SK-MEL-5 (cell line): Measurements from ENCODE around the gene SAMD8. TPM values are rescaled to one million over a fixed set of nuclear protein-coding genes. Genes with fewer than 3 reads are reported as not detected.
"Not testable (repeated sequence)": the region's sequence is repeated elsewhere in the genome, so short reads cannot be mapped to it uniquely, and the experiment has no call there.

Source experiments
- DNase-seq: peaks from one replicate; pipeline ENCODE4 v3.0.0-alpha.2; 2016; ENCODE audit warnings: low read depth, low spot score
- in situ Hi-C: cut with HindIII; loops from 2 replicates; pipeline ENCODE4 v1.10.0; 2016; ENCODE audit warnings: low sequenced_read_pairs, high pct_unique_total_duplicates, low pct_unique_long_range_greater_than_20kb
- total RNA-seq: library from RNA; depleted of rRNA; stranded (reverse); fragments of >200 nt; shearing (Covaris generic); gene quantifications from 2 replicates; pipeline ENCODE4 v1.2.3, GENCODE V29; 2014

Gene SAMD8
- total RNA-seq, 1 experiment from 2014 or later = 16.1 TPM

DNA sequence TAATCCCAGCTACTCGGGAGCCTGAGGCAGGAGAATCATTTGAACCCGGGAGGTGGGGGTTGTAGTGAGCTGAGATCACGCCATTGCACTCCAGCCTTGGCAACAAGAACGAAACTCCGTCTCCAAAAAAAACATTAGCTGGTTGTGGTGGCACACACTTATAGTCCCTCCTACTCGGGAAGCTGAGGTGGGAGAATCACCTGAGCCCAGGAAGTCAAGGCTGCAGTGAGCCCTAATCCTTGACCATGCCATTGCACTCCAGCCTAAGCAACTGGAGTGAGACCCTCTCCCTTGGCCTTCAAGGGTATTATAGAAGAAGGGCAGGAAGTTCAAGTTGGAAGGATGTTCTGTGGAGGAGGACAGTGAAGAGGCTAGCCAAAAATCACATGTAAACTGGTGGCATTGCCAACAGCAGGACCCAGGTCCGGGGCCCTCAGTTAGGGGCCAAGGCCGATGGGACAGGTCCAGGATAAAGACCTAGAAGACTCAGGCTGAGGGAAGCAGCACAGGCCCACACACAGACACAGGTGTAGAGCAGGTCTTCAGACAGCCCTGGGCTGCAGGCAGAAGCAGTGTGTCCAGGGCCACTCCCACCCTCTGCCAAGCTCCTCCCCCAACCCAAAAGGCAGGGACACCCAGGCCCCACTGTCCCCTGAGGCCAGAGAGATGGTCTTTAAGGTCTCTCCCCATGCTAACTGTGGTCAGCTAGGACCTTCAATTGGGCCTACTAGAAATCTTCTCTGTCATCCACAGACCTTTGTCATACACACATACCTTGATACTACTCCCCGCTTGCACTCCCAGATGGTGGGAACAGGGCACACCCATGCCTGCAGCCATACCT, 8.4 kb upstream of the SAMD8 start:
- no peak for DNase-seq
- in situ Hi-C loops = no loop called here

DNA sequence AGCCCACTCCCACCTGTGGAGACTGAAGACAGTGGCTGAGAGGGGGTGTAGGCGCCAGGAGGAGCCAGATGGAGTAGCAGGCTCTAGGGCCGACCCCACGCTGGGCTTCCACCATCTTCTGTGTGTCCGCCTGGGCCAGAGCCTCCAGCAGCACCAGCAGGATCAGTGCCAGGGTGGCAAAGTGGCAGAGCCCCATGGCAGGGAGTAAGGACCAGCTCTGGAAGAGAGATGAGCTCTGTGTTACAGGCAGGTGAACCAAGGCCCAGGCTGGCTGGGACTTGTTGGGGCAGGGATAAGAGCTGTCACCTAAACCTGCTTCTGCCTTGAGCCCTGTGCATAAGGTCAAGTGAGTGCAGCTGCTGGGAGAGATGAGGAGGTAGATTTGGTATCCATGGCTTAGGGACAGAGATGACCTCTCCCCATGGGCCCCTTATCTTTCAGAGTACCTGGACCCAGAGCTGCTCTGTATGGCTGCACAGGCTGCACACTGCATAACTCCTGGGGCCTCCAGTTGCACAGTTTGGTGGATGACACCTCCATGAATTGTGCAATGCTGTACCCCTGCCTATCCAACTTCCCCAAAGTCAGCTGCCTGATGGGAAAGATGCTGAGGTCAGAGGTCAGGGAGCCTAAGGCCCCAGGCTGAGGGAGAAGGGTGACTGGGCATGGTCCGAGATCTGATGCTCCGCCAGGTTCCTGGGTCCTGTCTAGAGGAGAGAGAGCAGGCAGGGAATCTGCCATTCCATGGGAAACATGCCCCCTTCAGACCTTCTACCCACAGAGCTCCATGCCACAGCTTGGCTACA, 7.4 kb upstream of the SAMD8 start:
- in situ Hi-C loops = no loop called here
- DNase-seq = no peak

DNA sequence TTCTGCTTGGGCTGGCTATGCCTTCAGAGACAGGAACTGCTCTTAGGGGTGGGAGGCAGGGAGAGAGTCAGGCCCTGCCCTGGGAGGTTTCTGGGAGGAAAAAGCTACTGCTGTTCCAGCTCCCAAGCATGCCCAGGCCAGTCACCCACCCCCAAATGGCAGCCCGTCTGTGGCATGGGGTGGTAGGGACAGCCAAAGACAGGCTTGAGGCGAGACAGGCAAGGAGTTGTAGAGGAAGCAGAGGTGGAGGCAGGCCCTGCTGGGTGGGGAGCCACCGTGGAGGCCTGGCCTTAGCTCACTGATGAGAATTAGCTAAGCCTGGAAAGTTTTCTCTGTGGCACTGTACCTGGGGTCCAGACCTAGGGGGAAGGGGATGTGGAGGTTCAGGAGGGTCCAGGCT, 6.6 kb upstream of the SAMD8 start:
- in situ Hi-C loops = no loop called here
- no peak for DNase-seq

GRCh38 chr10:75105576-75106197, 5.8 kb upstream of the SAMD8 start:
- in situ Hi-C loops = no loop called here

DNA sequence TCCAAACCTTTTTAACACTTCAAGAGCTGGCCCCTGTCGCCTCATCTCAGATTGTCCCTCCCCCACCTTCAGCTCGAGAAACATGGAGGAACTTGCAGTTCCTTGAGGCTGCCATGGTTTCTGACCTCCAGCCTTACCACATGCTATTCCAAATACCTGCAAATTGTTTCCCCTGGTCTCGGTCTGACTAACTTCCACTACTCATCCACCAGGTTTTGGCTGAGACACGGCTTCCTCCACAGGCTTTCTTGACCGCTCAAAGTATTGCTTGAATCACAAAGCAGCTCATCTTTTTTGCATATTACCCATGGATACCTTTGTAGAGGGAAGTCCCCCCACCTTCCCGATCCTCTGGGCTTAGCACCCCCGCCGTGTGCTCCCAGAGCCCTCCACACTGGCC, 5.2 kb upstream of the SAMD8 start:
- no peak for DNase-seq
- in situ Hi-C loops = no loop called here

More at GRCh38 chr10:75105576-75106197, 5.8 kb upstream of the SAMD8 start:
- no peak for DNase-seq

DNA sequence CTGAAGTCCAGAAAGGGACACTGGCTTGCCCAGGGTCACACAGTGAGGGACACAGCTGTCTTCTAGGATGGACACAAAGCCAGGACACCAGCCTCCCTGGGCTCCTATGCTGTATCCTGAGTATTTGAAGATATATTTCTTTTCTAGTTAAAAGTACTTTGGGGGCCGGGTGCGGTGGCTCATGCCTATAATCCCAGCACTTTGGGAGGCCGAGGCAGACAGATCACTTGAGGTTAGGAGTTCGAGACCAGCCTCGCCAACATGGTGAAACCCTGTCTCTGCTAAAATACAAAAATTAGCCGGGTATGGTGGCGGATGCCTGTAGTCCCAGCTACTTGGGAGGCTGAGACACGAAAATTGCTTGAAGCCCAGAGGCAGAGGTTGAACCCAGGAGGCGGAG, 4.6 kb upstream of the SAMD8 start:
- in situ Hi-C loops, DNase-seq: not testable (repeated sequence)

GRCh38 chr10:75107756-75108683, 3.4 kb upstream of the SAMD8 start:
- in situ Hi-C loops = no loop called here

DNA sequence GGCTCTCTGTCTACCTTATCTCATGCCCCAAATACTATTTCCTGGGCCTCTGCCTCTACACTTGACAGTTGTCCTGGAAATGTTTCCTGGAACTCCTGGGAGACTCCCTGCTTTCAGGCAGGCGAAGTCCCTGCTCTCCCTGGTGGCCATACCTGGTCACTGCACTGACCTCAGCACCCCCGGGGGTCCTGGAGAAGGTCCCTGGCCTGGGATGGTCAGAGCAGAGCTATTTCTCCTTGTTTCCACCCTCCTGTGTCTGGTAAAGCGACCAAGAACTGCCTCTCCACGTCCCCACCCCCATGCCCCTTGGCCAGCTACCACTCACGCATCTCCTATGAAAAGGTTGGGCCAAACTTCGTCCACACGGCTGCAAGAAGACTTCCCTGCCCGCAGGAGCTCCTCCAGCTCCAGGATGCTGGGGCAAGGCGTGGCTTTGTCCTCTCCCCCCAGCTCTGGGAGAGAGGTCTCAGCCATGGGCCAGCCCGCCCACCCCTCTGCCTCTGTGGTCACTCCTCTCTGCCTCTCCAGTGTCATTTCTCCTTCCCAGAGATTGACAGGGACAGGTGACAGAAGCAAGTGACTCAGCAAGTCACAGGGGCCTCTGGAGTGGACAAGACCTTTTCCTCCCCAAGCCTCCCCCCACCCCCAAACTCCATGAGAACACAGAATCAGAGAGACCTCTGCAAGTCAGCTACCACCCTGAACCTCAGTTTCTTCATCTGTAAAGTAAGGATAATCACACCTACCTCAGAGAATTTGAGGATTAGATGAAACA, 2.6 kb upstream of the SAMD8 start:
- peak; percentile 61 for DNase-seq
- in situ Hi-C loops = no loop called here

More at GRCh38 chr10:75107756-75108683, 3.4 kb upstream of the SAMD8 start:
- no peak for DNase-seq

DNA sequence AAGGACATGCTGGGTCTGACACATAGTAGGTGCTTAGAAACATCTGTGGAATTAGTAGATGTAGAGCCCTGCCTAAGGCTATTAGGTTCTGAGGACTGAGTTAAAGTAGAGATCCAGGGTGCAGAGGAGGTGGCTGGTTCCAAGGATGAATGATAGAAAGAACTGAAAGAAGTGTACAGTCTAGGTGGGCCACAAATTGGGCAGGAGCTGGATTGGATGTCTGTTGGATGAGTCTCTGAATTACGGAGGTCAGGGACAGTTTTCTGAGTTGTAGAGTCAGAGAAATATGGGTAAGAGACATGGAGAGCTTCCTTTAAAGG, 2.0 kb upstream of the SAMD8 start:
- no peak for DNase-seq
- in situ Hi-C loops = no loop called here

DNA sequence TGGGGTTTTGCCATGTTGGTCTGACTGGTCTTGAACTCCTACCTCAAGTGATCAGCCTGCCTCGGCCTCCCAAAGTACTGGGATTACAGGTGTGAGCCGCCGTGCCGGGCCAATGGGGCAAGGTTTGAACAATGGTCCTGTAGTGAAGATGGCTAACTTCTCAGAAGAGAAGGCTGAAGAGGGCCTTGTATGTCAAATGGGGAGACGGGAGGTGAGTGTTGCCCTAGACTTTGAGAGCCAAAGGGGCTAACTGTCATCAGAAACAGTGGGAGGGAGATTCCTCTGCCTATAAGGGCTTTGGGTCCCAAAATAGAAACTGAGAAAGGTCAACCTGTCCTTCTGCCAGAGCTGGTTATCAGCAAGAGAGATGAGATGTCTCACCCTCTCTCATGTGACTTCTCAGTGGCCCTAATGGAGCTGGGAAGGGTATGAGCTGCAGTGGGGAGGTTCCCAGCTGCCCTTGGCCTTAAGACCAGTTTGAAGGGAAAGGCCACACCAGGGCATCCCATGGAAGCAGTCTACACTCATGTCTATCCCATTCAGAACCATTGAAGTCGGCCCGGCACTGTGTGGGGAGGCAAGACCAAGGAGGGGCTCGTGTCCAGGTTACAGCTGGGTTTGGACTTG, 1.3 kb upstream of the SAMD8 start:
- in situ Hi-C loops = no loop called here
- no peak for DNase-seq

GRCh38 chr10:75111907-75112679, 637 bp downstream of the SAMD8 start:
- DNase-seq = peak; percentile 40
- in situ Hi-C loops = no loop called here

DNA sequence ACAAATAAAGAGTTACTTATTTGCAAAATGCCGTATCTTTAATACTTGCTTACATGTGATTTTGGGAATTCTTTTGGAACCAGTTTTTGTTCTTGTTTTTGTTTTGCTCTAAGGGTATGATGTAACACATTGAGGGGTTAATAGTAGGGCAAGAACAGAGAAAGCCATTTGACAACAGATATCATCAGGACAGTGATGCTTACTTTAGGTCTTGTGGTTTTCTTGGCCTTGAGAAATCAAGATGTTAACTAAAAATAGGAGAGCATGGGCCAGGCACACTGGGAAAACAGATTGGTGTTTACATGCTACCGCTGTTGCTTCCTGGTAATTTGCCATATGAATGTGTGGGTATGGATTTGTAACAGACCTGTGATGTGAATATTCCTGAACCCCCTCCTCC, 3.7 kb downstream of the SAMD8 start:
- in situ Hi-C loops = no loop called here
- no peak for DNase-seq

- in situ Hi-C loops, DNase-seq: not testable (repeated sequence)
Measured at GRCh38 chr10:75116941-75117775, 5.7 kb downstream of the SAMD8 start.

- DNase-seq = no peak
- in situ Hi-C loops = no loop called here
Measured at GRCh38 chr10:75117995-75118394, 6.5 kb downstream of the SAMD8 start.
